Tibial artery (tissue), 4 donors: Measurements from ENCODE around the gene SART1.
A peak's percentile ranks its signal among the peaks of the same experiment; 100 is the strongest.

Experiments
- DNase-seq, 2 donors: peaks; one replicate each; pipeline ENCODE4 v3.0.0-alpha.2; 2019
- H3K27ac ChIP-seq, 2 donors: fragments of 200-600 bp; sonication (generic) in 1 of 2; 1 replicate in 1 of 2; 2 replicates in 1 of 2; pipeline ENCODE4 v1.5.1; 2018 to 2019; ENCODE audit warnings: mild to moderate bottlenecking in 1 of 2
- H3K27me3 ChIP-seq, 2 donors: fragments of 200-600 bp; sonication (generic) in 1 of 2; one replicate each; pipeline versions ENCODE4 v1.5.1 to v1.6.0; 2016 to 2019
- H3K36me3 ChIP-seq, 3 donors: fragments of 200-600 bp; sonication (generic) in 2 of 3; one replicate each; pipeline ENCODE4 v1.5.1; 2016 to 2019; ENCODE audit warnings: mild to moderate bottlenecking in 2 of 3
- H3K4me1 ChIP-seq, 4 donors: fragments of 200-600 bp; sonication (generic) in 2 of 4; 1 replicate in 3 of 4; 2 replicates in 1 of 4; pipeline ENCODE4 v1.5.1; 2016 to 2019
- H3K4me3 ChIP-seq, 2 donors: fragments of 200-600 bp; sonication (generic) in 1 of 2; 1 replicate in 1 of 2; 2 replicates in 1 of 2; pipeline ENCODE4 v1.5.1; 2018 to 2019; ENCODE audit warnings: mild to moderate bottlenecking in 2 of 2
- H3K9me3 ChIP-seq, 3 donors: fragments of 200-600 bp; sonication (generic) in 1 of 3; one replicate each; pipeline ENCODE4 v1.5.1; 2016 to 2019
- intact Hi-C: fragments of 100-400 bp; cut with DNase I; formaldehyde crosslinking; loops from one replicate; pipeline ENCODE4 v1.15.0; 2023; ENCODE audit warnings: low total_unique reads
- TF ChIP-seq, protein P1 (sequence below), 2 experiments: fragments of 200-600 bp in 1 of 2; fragments of 450-650 bp in 1 of 2; IDR thresholded peaks; one replicate each; pipeline ENCODE4 v1.5.1; 2017 to 2019; ENCODE audit warnings: antibody characterized with exemption in 2 of 2, mild to moderate bottlenecking in 1 of 2, moderate library complexity in 1 of 2

The SART1 gene

DNA sequence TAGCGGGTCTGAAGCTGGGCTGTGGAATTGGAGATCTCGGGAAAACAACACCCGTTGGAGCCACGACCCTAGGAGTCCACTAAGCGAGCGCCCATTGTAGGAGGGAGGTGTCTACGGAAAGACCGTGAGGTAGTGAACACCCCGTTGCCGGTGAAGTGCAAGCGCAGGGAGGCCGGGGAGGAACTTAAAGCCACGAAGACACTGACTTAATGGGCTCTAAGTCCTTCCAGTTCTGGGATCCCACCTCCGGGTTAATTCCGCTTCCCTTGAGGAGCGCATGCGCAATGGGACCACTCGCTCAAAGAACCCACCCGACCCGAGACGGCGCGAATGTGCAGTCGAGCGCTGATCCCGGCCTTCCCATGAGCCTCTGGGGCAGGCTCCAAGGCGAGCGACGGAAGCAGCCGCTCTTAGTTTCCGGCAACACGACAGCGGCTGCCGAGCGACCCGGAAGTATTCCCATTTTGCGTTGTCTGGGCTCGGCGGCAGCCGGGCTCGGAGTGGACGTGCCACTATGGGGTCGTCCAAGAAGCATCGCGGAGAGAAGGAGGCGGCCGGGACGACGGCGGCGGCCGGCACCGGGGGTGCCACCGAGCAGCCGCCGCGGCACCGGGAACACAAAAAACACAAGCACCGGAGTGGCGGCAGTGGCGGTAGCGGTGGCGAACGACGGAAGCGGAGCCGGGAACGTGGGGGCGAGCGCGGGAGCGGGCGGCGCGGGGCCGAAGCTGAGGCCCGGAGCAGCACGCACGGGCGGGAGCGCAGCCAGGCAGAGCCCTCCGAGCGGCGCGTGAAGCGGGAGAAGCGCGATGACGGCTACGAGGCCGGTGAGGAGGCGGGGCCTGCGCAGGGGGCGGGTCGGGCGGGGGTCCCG, at the start of gene SART1:
Gene SART1, plus strand, starts transcription at position 468 of the 874 bp plus-strand sequence. Its CDS starts 47 bp downstream, at position 515.
- intact Hi-C loops: loop anchor here (5.0 kb wide), 2 partner anchors 39 to 41 kb away; partner anchors contain the start of genes BANF1 and EIF1AD
- Histone ChIP-seq H3K36me3 (peaks cover 24 to 28% (median 28%) of the 10 kb centered on the region in 3 donors), H3K9me3 (no peaks in the 10 kb centered on the region), H3K27me3 (peaks cover 0 to 15% of the 10 kb centered on the region in 2 donors), H3K4me1 (peaks cover 6 to 33% (median 28%) of the 10 kb centered on the region in 4 donors), H3K4me3 (peak within 1 kb of the TSS; percentile 97 to 98), H3K27ac (peak within 1 kb of the TSS; percentile 88 to 95)
- DNase-seq: peak; percentile 98 to 99
- TF ChIP-seq, protein P1, sequence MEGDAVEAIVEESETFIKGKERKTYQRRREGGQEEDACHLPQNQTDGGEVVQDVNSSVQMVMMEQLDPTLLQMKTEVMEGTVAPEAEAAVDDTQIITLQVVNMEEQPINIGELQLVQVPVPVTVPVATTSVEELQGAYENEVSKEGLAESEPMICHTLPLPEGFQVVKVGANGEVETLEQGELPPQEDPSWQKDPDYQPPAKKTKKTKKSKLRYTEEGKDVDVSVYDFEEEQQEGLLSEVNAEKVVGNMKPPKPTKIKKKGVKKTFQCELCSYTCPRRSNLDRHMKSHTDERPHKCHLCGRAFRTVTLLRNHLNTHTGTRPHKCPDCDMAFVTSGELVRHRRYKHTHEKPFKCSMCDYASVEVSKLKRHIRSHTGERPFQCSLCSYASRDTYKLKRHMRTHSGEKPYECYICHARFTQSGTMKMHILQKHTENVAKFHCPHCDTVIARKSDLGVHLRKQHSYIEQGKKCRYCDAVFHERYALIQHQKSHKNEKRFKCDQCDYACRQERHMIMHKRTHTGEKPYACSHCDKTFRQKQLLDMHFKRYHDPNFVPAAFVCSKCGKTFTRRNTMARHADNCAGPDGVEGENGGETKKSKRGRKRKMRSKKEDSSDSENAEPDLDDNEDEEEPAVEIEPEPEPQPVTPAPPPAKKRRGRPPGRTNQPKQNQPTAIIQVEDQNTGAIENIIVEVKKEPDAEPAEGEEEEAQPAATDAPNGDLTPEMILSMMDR (IDR thresholded peaks at IDR 0.05): no peak

GRCh38 chr11:65912845-65913244, 48.7 kb upstream of the SART1 start:
- no peak for DNase-seq
- no peaks in the 10 kb centered on the region for H3K27me3 ChIP-seq
- H3K36me3 ChIP-seq: no peaks in the 10 kb centered on the region
- TF ChIP-seq, protein P1 (IDR thresholded peaks at IDR 0.05): no peak
- no peaks in the 10 kb centered on the region for H3K9me3 ChIP-seq
- no peak overlapping the region for H3K4me3 ChIP-seq
- intact Hi-C loops: no loop called here
- H3K4me1 ChIP-seq: peaks cover 13 to 59% (median 44%) of the 10 kb centered on the region in 4 donors
- peak overlapping the region; percentile 10 to 72 for H3K27ac ChIP-seq

DNA sequence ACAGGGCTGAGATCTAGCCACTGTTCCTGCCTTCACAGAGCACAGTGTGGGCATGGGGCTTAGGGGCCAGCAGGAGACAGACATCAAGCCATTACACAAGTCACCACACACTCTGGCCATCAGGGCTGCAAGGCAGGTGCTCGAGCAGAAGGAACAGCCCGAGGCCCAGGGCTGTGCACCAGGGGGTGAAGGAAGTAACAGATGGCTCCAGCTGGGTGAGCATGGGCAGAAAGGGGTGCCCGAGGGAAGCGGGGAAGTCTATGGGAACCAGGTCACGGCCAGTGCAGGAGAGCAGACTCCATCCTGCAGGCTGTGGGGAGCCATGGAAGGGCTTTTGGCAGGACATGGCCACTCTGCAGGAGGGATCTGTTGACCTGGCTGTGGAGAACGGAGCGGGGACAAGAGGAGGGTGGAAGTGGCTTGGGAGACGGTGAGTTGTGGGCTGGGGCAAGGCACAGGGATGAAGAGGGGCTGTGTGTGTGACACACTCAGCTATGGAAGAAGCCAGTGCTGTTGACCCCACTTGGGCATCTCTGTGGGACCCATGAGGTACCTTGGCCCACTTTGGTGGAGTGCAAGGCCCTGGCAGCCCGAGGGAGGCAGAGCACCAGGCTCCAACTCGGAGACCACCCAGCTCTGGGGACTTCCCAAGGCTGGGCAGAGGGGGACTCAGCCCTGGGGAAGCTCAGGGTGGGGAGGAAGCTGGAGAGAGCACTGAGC, 46.3 kb upstream of the SART1 start:
- Histone ChIP-seq H3K4me3 (peak overlapping the region in 1 of 2 donors; percentile 25), H3K4me1 (peaks cover 14 to 67% (median 53%) of the 10 kb centered on the region in 4 donors), H3K9me3 (no peaks in the 10 kb centered on the region), H3K36me3 (no peaks in the 10 kb centered on the region), H3K27ac (peak overlapping the region; percentile 94 to 96), H3K27me3 (no peaks in the 10 kb centered on the region)
- DNase-seq: peak in 1 of 2 donors; percentile 70
- TF ChIP-seq, protein P1 (IDR thresholded peaks at IDR 0.05): no peak
- intact Hi-C loops: no loop called here

GRCh38 chr11:65915821-65916251, 45.7 kb upstream of the SART1 start:
- H3K36me3 ChIP-seq: no peaks in the 10 kb centered on the region
- peak overlapping the region in 1 of 2 donors; percentile 25 for H3K4me3 ChIP-seq
- H3K9me3 ChIP-seq: no peaks in the 10 kb centered on the region
- H3K27me3 ChIP-seq: no peaks in the 10 kb centered on the region
- TF ChIP-seq, protein P1 (IDR thresholded peaks at IDR 0.05): no peak
- peaks cover 14 to 73% (median 59%) of the 10 kb centered on the region in 4 donors for H3K4me1 ChIP-seq
- intact Hi-C loops: loop anchor here (2.0 kb wide), 1 partner anchor 27 kb away; the partner anchor contains the start of gene FIBP
- peak; percentile 93 to 98 for DNase-seq
- H3K27ac ChIP-seq: peak overlapping the region; percentile 94 to 96

GRCh38 chr11:65916391-65916790, 45.1 kb upstream of the SART1 start:
- peak overlapping the region in 1 of 2 donors; percentile 87 for H3K4me3 ChIP-seq
- H3K27me3 ChIP-seq: no peaks in the 10 kb centered on the region
- peak overlapping the region; percentile 94 to 96 for H3K27ac ChIP-seq
- no peaks in the 10 kb centered on the region for H3K9me3 ChIP-seq
- TF ChIP-seq, protein P1 (IDR thresholded peaks at IDR 0.05): no peak
- intact Hi-C loops: loop anchor here (2.0 kb wide), 1 partner anchor 28 kb away; the partner anchor contains the start of gene FIBP
- H3K36me3 ChIP-seq: peaks cover 0 to 4% (median 2%) of the 10 kb centered on the region in 3 donors
- H3K4me1 ChIP-seq: peaks cover 14 to 73% (median 62%) of the 10 kb centered on the region in 4 donors
- no peak for DNase-seq
